ENCODE results near the gene PRKD2.
A peak's percentile ranks its signal among the peaks of the same experiment; 100 is the strongest.

PRKD2 gene

DNA sequence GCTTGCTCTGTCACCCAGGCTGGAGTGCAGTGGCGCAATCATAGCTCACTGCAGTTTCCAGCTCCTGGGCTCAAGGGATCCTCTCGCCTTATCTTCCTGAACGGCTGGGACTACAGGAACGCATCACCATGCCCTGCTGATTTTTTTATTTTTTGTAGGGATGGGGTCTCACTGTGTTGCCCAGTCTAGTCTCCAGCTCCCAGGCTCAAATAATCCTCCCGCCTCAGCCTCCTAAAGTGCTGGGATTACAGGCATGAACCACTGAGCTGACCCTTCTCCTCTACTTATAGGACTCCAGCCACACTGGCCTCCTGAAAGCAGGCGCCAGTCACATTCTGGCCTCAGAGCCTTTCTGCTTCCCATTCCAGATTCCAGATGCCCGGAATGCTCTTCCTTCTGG is 66.5 kb downstream of the PRKD2 start:
- Mint-ChIP-seq H3K4me3 (no peak overlapping the region), H3K9me3 (peaks cover 6% of the 10 kb centered on the region), H3K4me1 (peaks cover 16% of the 10 kb centered on the region), H3K27ac (no peak overlapping the region), H3K27me3 (peaks cover 77% of the 10 kb centered on the region), H3K36me3 (peaks cover 13% of the 10 kb centered on the region)
- no peak for ATAC-seq

GRCh38 chr19:46648961-46649960 is 67.7 kb downstream of the PRKD2 start:
- peaks cover 13% of the 10 kb centered on the region for H3K36me3 Mint-ChIP-seq
- H3K4me1 Mint-ChIP-seq = peaks cover 9% of the 10 kb centered on the region
- no peak overlapping the region for H3K27ac Mint-ChIP-seq
- H3K9me3 Mint-ChIP-seq = peaks cover 6% of the 10 kb centered on the region
- no peak overlapping the region for H3K4me3 Mint-ChIP-seq
- H3K27me3 Mint-ChIP-seq = peaks cover 72% of the 10 kb centered on the region
- ATAC-seq = peak; percentile 36

- peaks cover 13% of the 10 kb centered on the region for H3K36me3 Mint-ChIP-seq
- peaks cover 9% of the 10 kb centered on the region for H3K4me1 Mint-ChIP-seq
- peaks cover 64% of the 10 kb centered on the region for H3K27me3 Mint-ChIP-seq
- H3K4me3 Mint-ChIP-seq = peak overlapping the region; percentile 3
- H3K27ac Mint-ChIP-seq = no peak overlapping the region
- peak; percentile 20 for ATAC-seq
- H3K9me3 Mint-ChIP-seq = peaks cover 6% of the 10 kb centered on the region
Measured at GRCh38 chr19:46648060-46648960, 68.6 kb downstream of the PRKD2 start.

- H3K4me3 Mint-ChIP-seq = no peak overlapping the region
- ATAC-seq = no peak
- peaks cover 62% of the 10 kb centered on the region for H3K27me3 Mint-ChIP-seq
Measured at GRCh38 chr19:46646402-46646801, 70.5 kb downstream of the PRKD2 start.

GRCh38 chr19:46644720-46645119 is 72.2 kb downstream of the PRKD2 start:
- peaks cover 54% of the 10 kb centered on the region for H3K27me3 Mint-ChIP-seq
- H3K9me3 Mint-ChIP-seq = peaks cover 6% of the 10 kb centered on the region
- no peak for ATAC-seq
- H3K27ac Mint-ChIP-seq = no peak overlapping the region
- H3K4me3 Mint-ChIP-seq = no peak overlapping the region
- H3K36me3 Mint-ChIP-seq = peaks cover 8% of the 10 kb centered on the region
- peaks cover 9% of the 10 kb centered on the region for H3K4me1 Mint-ChIP-seq

More at GRCh38 chr19:46646402-46646801, 70.5 kb downstream of the PRKD2 start:
- peaks cover 9% of the 10 kb centered on the region for H3K4me1 Mint-ChIP-seq
- H3K27ac Mint-ChIP-seq = no peak overlapping the region
- H3K9me3 Mint-ChIP-seq = peaks cover 6% of the 10 kb centered on the region
- peaks cover 13% of the 10 kb centered on the region for H3K36me3 Mint-ChIP-seq

DNA sequence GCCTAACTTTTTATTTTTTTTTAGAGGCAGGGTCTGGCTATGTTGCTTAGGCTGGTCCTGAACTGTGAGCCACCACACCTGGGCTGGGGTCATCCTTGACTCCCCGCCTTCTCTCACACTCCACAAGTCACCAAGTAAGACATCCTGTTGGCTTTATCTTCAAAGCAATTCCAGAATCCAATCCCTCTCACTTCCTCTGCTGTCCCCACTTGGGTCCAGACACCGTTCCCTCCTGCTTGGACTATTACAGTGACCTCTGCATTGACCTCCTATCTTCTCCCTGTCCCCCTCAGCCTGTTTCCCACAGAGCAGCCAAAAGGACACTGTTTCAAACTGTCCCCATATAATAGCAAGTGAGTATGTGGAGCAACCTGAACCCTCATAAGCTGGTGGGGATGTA is 76.3 kb downstream of the PRKD2 start:
- Mint-ChIP-seq H3K27me3 (peaks cover 30% of the 10 kb centered on the region), H3K4me3 (no peak overlapping the region), H3K36me3 (no peaks in the 10 kb centered on the region), H3K9me3 (no peaks in the 10 kb centered on the region), H3K4me1 (no peaks in the 10 kb centered on the region), H3K27ac (no peak overlapping the region)
- ATAC-seq = no peak

DNA sequence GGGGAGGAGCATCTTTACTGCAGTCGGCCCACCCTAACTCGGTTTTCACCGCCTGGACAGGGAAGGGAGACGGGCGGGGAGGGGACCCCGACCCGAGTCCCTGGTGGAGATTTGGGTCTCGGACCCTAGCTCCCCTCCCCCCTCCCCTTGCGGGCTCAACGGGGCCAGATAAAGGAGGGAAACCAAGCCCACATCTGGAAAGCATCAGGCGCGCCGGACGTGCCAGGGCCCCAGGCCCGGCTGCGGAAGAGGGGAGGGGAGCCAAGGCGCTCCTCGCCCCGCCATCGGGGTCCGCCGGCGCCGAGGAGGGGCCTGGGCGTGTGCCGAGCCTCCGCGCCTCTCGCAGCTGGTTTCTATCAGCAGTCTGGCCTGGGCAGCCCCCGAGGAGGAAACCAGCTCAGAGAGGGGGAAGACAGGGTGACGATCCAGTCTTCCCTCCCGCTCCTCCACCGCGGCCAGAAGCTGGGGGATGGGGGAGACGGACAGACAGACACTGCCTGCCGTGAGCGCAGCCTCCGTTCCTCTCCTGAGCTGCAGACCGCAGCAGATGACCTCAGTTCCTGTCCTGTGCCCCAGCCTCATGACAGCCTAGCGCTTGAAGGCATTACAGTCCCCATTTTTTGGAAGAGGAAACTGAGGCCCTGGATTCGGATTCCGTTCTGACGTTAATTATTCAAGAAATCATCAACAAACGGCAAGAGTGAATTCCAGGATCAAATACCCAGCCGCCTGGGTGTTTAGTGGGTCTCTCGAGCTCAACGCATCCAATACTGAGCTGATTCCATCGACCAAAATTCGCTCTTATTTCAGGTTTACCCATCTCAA is 77.3 kb downstream of the PRKD2 start:
- Mint-ChIP-seq H3K4me1 (no peaks in the 10 kb centered on the region), H3K36me3 (no peaks in the 10 kb centered on the region), H3K27me3 (peaks cover 21% of the 10 kb centered on the region), H3K27ac (no peak overlapping the region), H3K4me3 (no peak overlapping the region), H3K9me3 (no peaks in the 10 kb centered on the region)
- ATAC-seq = no peak

DNA sequence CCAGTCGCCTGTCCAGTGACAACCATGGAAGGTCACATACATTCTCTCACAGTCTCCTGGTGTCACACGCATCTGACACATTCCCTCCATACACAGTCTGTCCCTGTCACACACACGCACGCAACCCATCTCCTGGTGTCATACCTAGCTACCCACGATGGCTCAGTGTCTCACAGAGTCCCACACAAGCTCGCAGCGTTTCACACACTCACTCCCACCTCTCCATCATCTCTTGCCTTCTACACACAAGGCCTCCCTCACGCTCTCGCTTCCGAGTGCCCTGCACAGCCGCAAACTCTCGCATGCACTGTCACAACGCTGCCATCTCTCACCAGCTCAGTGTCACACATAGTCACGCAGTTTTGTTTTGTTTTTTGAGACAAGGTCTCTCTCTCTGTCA is 79.7 kb downstream of the PRKD2 start:
- peaks cover 9% of the 10 kb centered on the region for H3K27me3 Mint-ChIP-seq
- H3K9me3 Mint-ChIP-seq = no peaks in the 10 kb centered on the region
- H3K4me1 Mint-ChIP-seq = peaks cover 8% of the 10 kb centered on the region
- H3K27ac Mint-ChIP-seq = no peak overlapping the region
- ATAC-seq = no peak
- peaks cover 8% of the 10 kb centered on the region for H3K36me3 Mint-ChIP-seq
- H3K4me3 Mint-ChIP-seq = no peak overlapping the region

DNA sequence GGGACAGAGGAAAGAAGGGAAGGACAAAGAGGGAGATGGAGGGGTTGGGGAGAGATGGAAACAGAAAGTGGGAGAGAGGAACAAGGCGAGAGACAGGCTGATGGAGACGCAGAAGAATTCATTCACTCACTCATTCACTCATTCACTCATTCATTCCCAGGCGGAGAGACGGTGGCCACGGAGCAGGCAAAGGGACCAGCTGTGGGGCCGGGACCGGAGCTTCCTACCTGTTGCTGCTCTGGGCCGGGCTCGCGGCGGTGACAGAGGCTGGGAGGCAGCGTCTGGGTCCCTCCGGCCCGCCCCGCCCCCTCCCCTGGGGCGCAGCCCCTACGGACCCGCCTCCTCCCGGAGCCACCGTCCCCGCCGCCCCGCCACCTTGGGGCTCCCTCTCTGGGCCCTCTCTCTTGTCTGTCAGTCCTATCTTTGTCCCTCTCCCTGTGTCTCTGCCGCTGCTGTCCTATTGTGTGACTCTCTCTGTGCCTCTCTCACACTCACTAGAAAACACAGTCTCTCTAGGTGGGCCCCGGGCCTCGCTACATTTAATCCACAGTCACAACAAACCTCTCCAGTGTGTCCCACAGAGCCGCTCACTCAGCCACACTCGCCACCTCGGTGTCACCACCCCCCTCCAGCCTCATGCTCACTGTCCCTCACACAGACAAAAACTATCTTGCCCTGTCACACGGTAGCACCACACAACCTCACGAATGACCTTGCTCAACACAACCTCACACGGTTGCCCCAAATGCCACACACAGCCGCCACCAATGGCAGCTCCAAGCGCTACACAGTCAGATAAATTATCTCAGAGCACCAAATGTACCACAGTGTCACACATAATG is 80.8 kb downstream of the PRKD2 start, which contains the start of gene GNG8:
Gene GNG8 (minus strand): TSS at position 283 of the 842 bp plus-strand sequence. CDS start 1,520 bp downstream, outside the sequence.
- Mint-ChIP-seq H3K36me3 (peaks cover 19% of the 10 kb centered on the region), H3K4me3 (peak within 1 kb of the TSS; percentile 85), H3K27me3 (peaks cover 8% of the 10 kb centered on the region), H3K9me3 (no peaks in the 10 kb centered on the region), H3K4me1 (peaks cover 16% of the 10 kb centered on the region), H3K27ac (no peak within 1 kb of the TSS)
- ATAC-seq = peak; percentile 28

GRCh38 chr19:46634656-46635218 is 82.2 kb downstream of the PRKD2 start:
- H3K4me1 Mint-ChIP-seq = peaks cover 22% of the 10 kb centered on the region
- H3K9me3 Mint-ChIP-seq = no peaks in the 10 kb centered on the region
- H3K27me3 Mint-ChIP-seq = no peaks in the 10 kb centered on the region
- peak; percentile 6 for ATAC-seq
- no peak overlapping the region for H3K27ac Mint-ChIP-seq
- peak overlapping the region; percentile 85 for H3K4me3 Mint-ChIP-seq
- peaks cover 20% of the 10 kb centered on the region for H3K36me3 Mint-ChIP-seq

DNA sequence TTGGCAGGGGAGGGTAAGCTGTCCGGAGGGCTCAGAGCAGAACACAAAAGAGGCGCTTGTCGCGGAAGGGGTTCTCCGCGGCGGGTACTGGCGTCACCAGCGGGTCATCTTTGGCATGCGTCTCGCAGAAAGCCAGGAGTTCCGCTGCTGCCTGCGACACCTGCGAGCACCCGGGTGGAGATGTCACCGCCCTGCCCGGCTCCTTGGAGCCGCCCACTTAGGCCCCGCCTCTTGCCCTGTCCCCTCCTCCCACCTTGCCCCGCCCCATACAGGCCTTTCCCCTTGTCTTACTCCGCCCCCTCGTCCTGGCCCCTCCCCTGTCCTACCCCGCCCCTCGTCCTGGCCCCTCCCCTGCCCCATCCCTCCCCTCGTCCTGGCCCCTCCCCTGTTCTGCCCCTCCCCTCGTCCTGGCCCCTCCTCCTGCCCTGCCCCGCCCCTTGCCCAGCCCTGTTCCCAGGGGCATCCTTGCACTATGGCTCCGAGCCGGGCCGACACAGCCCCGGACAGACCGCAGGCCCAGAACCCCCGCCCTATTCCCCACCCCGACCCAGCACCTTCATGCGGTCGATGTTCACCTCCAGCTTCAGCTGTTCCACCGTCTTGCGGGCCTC is 82.8 kb downstream of the PRKD2 start:
- H3K4me3 Mint-ChIP-seq = peak overlapping the region; percentile 85
- peaks cover 23% of the 10 kb centered on the region for H3K4me1 Mint-ChIP-seq
- no peaks in the 10 kb centered on the region for H3K9me3 Mint-ChIP-seq
- peaks cover 20% of the 10 kb centered on the region for H3K36me3 Mint-ChIP-seq
- no peaks in the 10 kb centered on the region for H3K27me3 Mint-ChIP-seq
- H3K27ac Mint-ChIP-seq = no peak overlapping the region
- peak; percentile 81 for ATAC-seq

DNA sequence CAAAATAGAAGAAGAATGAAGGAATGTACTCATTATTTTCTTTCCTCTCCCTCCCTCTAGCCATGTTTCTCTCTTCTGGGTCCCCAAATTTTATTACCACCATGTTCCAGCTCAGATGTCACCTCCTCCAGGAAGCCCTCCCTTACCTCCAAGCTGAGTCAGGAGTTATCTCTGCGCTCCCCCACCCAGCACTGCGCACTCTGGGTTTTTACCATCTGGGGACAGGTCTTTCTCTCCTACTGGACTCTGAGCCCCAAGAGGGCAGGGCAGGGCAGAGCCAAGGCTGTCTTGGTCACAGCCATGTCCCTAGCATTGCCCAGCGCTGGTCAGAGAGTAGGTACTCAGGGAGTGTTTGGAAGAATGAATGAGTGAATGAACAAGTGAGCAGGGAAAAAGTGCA is 83.8 kb downstream of the PRKD2 start:
- Mint-ChIP-seq H3K27ac (no peak overlapping the region), H3K27me3 (no peaks in the 10 kb centered on the region), H3K4me1 (peaks cover 28% of the 10 kb centered on the region), H3K9me3 (no peaks in the 10 kb centered on the region), H3K4me3 (peak overlapping the region; percentile 85), H3K36me3 (peaks cover 20% of the 10 kb centered on the region)
- ATAC-seq = no peak

DNA sequence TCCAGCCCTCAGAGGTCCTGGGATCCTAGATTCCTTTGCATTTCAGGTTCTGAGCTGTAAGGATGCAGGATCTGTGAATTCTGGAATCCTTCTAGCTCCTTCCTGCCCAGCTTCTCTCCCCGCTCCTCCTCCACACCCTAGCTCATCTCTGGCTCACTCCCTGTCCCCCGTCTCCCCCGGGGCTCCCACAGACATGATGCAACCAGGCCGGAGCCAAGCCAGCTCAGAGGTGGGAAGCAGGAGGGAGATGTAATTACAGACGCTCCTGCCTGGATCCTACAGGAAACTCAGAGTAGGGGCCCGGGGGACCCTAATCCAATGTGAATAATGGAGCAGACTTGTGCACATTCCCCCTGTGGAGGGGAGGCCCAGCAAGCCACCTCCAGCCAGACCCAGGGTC is 85.4 kb downstream of the PRKD2 start:
- Mint-ChIP-seq H3K27ac (peak overlapping the region; percentile 18), H3K9me3 (no peaks in the 10 kb centered on the region), H3K36me3 (peaks cover 20% of the 10 kb centered on the region)

More for the DNA sequence above, 85.4 kb downstream of the PRKD2 start:
- Mint-ChIP-seq H3K27me3 (no peaks in the 10 kb centered on the region), H3K4me1 (peaks cover 42% of the 10 kb centered on the region), H3K4me3 (no peak overlapping the region)
- no peak for ATAC-seq
